K562 (cell line): ENCODE results near the gene MRPS18B. TPM values are rescaled to one million over a fixed set of nuclear protein-coding genes. Genes with fewer than 3 reads are reported as not detected.

Experiments used
- BCOR ChIP-seq: fragments of 450-650 bp; IDR thresholded peaks from 2 replicates; pipeline ENCODE4 v1.6.1; 2016
- DNMT1 ChIP-seq: fragments of 450-650 bp; IDR thresholded peaks from 2 replicates; pipeline ENCODE4 v1.6.1; 2016; ENCODE audit warnings: antibody characterized with exemption, mild to moderate bottlenecking
- HDAC1 ChIP-seq, 2 experiments: fragments of 450-650 bp; IDR thresholded peaks; 2 replicates each; pipeline ENCODE4 v1.6.1; 2016 to 2017; ENCODE audit warnings: inconsistent platforms in 1 of 2, mild to moderate bottlenecking in 1 of 2, moderate library complexity in 1 of 2
- LARP7 ChIP-seq: fragments of 450-650 bp; IDR thresholded peaks from 2 replicates; pipeline ENCODE4 v1.6.1; 2016
- MYBL2 ChIP-seq, 2 experiments: fragments of 450-650 bp in 1 of 2; sonication (generic) in 1 of 2; formaldehyde crosslinking in 1 of 2; IDR thresholded peaks; 2 replicates each; pipeline versions ENCODE4 v1.6.1 to v1.8.1; 2017 to 2022; ENCODE audit warnings: borderline replicate concordance in 1 of 2, inconsistent platforms in 1 of 2, low read depth in 1 of 2, mild to moderate bottlenecking in 1 of 2, missing genetic modification reagents in 1 of 2, moderate library complexity in 1 of 2
- THRAP3 ChIP-seq: fragments of 450-650 bp; IDR thresholded peaks from 2 replicates; pipeline ENCODE4 v1.6.1; 2016; ENCODE audit warnings: mild to moderate bottlenecking, inconsistent platforms, borderline replicate concordance
- ZNF561 ChIP-seq: fragments of 450-650 bp; formaldehyde crosslinking; conservative IDR thresholded peaks from 2 replicates; pipeline ENCODE4 v1.4.0; 2020; ENCODE audit warnings: mild to moderate bottlenecking, moderate library complexity
- polyA plus RNA-seq, 8 experiments: library from polyadenylated mRNA; depleted of rRNA in 4 of 8; stranded (reverse) in 5 of 8; unstranded in 3 of 8; fragments of >200 nt; fragmentation: Nextera tagmentation in 2 of 8; fragmentation: Illumina TruSeq in 1 of 8; extraction: Ambion mirVana in 2 of 8; extraction: Trizol in 1 of 8; gene quantifications; 2 replicates each; pipeline versions ENCODE4 v1.2.1 to v1.2.3, GENCODE V29; 2011 to 2014; ENCODE audit warnings: inconsistent platforms in 1 of 8, missing spikeins in 1 of 8
- total RNA-seq, 7 experiments: library from RNA; depleted of rRNA in 6 of 7; stranded (reverse); fragments of >200 nt in 6 of 7; fragmentation: Illumina TruSeq in 2 of 7; extraction: Trizol in 2 of 7; gene quantifications; 2 replicates each; pipeline versions ENCODE4 v1.2.1 to v1.2.3, GENCODE V29; 2011 to 2021; ENCODE audit warnings: low replicate concordance in 1 of 7
- TF ChIP-seq, protein P1 (sequence below): sonication (generic); formaldehyde crosslinking; IDR thresholded peaks from 2 replicates; pipeline ENCODE4 v1.8.0; 2023; ENCODE audit warnings: missing genetic modification reagents, mild to moderate bottlenecking, borderline replicate concordance
- TF ChIP-seq, protein P2 (sequence below): fragments of 450-650 bp; formaldehyde crosslinking; IDR thresholded peaks from 2 replicates; pipeline ENCODE4 v1.4.0; 2020; ENCODE audit warnings: mild to moderate bottlenecking, moderate library complexity
- TF ChIP-seq, protein P3 (sequence below): sonication (generic); formaldehyde crosslinking; IDR thresholded peaks from 2 replicates; pipeline ENCODE4 v1.8.0; 2023; ENCODE audit warnings: mild to moderate bottlenecking, missing genetic modification reagents

The MRPS18B gene
- total and polyA plus RNA-seq, 9 of the 15 experiments (the other 6 are each of a cell fraction or from before 2014, with no cell fraction given): 132 to 383 (median 178) TPM

DNA sequence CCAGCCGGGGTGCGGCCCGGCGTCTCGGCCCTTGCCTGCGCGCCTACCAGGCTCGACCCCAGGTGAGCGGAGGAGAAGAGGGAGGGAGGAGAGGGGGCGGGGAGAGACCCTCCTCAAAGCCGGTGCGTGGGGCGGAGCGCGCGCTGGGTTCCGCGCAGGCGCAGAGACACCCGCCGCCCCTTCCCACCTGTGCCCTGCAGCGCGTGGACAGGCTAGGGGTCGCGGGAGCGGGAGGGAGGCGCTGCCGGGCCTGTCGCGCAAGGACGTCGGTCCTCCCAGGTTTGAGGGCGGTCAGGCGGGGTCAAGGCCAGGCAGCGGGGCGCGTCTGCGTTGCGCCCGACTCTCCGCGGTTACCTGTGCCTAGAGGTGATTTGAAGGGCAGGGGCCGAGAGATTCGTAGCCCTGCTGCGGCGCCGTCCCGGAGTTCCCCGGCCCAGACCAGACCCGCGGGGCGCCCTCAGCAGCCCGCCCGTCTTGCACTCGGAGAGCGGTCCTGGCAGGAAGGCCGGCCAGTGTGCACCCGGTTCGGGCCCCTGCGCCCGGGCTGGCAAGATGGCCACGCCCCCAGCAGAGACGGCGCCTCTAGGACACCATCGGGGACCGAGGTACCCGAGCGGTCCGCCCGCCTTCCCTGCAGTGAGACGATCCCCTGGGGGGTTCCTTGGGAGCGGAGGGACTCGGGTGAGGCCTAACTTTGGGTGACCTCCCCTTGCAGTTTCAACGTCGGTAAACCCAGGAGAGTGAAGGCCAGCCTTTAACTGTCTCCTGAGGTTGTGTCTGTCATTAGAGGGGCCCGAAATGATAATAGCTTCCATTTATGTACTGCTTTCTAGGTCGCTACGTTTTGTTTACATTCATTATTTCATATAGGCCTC is 29.8 kb downstream of the MRPS18B start (continued):
- TF ChIP-seq, protein P1, sequence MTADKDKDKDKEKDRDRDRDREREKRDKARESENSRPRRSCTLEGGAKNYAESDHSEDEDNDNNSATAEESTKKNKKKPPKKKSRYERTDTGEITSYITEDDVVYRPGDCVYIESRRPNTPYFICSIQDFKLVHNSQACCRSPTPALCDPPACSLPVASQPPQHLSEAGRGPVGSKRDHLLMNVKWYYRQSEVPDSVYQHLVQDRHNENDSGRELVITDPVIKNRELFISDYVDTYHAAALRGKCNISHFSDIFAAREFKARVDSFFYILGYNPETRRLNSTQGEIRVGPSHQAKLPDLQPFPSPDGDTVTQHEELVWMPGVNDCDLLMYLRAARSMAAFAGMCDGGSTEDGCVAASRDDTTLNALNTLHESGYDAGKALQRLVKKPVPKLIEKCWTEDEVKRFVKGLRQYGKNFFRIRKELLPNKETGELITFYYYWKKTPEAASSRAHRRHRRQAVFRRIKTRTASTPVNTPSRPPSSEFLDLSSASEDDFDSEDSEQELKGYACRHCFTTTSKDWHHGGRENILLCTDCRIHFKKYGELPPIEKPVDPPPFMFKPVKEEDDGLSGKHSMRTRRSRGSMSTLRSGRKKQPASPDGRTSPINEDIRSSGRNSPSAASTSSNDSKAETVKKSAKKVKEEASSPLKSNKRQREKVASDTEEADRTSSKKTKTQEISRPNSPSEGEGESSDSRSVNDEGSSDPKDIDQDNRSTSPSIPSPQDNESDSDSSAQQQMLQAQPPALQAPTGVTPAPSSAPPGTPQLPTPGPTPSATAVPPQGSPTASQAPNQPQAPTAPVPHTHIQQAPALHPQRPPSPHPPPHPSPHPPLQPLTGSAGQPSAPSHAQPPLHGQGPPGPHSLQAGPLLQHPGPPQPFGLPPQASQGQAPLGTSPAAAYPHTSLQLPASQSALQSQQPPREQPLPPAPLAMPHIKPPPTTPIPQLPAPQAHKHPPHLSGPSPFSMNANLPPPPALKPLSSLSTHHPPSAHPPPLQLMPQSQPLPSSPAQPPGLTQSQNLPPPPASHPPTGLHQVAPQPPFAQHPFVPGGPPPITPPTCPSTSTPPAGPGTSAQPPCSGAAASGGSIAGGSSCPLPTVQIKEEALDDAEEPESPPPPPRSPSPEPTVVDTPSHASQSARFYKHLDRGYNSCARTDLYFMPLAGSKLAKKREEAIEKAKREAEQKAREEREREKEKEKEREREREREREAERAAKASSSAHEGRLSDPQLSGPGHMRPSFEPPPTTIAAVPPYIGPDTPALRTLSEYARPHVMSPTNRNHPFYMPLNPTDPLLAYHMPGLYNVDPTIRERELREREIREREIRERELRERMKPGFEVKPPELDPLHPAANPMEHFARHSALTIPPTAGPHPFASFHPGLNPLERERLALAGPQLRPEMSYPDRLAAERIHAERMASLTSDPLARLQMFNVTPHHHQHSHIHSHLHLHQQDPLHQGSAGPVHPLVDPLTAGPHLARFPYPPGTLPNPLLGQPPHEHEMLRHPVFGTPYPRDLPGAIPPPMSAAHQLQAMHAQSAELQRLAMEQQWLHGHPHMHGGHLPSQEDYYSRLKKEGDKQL (CRISPR knock-in tag): no peak
- TF ChIP-seq MYBL2 (IDR thresholded peaks at IDR 0.05; ENCODE audit: low read depth) (no peak), MYBL2 (CRISPR knock-in tag; IDR thresholded peaks at IDR 0.05; ENCODE audit: borderline replicate concordance) (no peak), LARP7 (no peak), BCOR (no peak), HDAC1 (IDR thresholded peaks at IDR 0.05) (peak in 1 of 2 experiments; percentile 92; a peak in 2 of 4 replicates), DNMT1 (no peak), THRAP3 (no peak), ZNF561 (CRISPR knock-in tag) (no peak)
- TF ChIP-seq, protein P2, sequence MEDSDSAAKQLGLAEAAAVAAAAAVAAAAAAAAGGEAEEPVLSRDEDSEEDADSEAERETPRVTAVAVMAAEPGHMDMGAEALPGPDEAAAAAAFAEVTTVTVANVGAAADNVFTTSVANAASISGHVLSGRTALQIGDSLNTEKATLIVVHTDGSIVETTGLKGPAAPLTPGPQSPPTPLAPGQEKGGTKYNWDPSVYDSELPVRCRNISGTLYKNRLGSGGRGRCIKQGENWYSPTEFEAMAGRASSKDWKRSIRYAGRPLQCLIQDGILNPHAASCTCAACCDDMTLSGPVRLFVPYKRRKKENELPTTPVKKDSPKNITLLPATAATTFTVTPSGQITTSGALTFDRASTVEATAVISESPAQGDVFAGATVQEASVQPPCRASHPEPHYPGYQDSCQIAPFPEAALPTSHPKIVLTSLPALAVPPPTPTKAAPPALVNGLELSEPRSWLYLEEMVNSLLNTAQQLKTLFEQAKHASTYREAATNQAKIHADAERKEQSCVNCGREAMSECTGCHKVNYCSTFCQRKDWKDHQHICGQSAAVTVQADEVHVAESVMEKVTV (CRISPR knock-in tag): 0 out of 2 replicates have a peak, but pooled peaks have one; percentile 4
- TF ChIP-seq, protein P3, sequence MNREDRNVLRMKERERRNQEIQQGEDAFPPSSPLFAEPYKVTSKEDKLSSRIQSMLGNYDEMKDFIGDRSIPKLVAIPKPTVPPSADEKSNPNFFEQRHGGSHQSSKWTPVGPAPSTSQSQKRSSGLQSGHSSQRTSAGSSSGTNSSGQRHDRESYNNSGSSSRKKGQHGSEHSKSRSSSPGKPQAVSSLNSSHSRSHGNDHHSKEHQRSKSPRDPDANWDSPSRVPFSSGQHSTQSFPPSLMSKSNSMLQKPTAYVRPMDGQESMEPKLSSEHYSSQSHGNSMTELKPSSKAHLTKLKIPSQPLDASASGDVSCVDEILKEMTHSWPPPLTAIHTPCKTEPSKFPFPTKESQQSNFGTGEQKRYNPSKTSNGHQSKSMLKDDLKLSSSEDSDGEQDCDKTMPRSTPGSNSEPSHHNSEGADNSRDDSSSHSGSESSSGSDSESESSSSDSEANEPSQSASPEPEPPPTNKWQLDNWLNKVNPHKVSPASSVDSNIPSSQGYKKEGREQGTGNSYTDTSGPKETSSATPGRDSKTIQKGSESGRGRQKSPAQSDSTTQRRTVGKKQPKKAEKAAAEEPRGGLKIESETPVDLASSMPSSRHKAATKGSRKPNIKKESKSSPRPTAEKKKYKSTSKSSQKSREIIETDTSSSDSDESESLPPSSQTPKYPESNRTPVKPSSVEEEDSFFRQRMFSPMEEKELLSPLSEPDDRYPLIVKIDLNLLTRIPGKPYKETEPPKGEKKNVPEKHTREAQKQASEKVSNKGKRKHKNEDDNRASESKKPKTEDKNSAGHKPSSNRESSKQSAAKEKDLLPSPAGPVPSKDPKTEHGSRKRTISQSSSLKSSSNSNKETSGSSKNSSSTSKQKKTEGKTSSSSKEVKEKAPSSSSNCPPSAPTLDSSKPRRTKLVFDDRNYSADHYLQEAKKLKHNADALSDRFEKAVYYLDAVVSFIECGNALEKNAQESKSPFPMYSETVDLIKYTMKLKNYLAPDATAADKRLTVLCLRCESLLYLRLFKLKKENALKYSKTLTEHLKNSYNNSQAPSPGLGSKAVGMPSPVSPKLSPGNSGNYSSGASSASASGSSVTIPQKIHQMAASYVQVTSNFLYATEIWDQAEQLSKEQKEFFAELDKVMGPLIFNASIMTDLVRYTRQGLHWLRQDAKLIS (CRISPR knock-in tag): 0 out of 2 replicates have a peak, but pooled peaks have one; percentile 28
